Measurements from ENCODE around the gene NCL. TPM values are rescaled to one million over a fixed set of nuclear protein-coding genes. Genes with fewer than 3 reads are reported as not detected.
A peak's percentile ranks its signal among the peaks of the same experiment; 100 is the strongest.

NCL gene
- total RNA-seq, 1 experiment from 2014 or later, result 1,077 TPM

DNA sequence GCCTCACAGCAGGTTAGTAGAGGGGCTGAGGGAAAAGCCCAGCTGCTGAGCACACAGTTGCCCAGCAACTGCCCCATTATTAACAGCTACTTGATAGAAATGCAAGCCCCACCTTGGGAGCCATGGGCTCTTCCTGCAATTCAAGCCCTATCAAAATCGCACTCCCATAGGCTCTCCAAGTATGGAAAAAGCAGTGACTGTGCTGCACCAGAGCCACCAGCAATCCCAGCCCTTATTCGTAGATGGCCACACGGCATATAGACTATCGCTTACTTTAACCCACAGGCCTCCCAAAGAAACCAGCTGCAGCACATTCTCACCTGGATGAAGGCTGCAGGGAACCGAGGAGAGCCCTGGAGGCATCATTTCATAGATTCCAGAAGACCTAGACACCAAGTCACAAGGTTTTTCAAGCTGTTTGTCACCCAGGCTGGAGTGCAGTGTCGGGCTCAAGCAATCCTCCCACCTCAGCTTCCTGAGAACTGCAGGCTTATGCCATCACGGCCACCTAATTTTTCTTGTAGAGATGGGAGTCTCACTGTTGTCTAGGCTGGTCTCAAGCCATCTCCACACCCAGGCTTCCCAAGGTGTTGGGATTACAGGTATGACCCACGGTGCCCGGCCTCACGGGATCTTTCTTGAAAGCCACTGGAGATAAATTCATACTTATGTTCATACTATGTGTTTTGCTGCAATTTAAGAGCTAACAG lies 11.3 kb downstream of the NCL start:
- POLR2A ChIA-PET, result interaction anchor here (4.8 kb wide), 1 partner anchor 11 kb away, joined by 67 read pairs; the partner anchor contains the start of gene NCL
- DNase-seq (ENCODE audit: low read depth, low spot score), result no peak
- Histone ChIP-seq H3K4me3 (replicated peaks in 1 of 2; ENCODE audit: low read depth in 1 of 2, low read length in 2 of 2) (no peak overlapping the region), H4K20me1 (ENCODE audit: insufficient read depth) (peaks cover 35% of the 10 kb centered on the region; the same call in 1 of the 2 replicates), H3K27ac (ENCODE audit: low read depth, low read length) (peak overlapping the region; percentile 41), H3K27me3 (ENCODE audit: insufficient read depth, low read length) (no peaks in the 10 kb centered on the region), H3K4me1 (ENCODE audit: control insufficient read depth in 1 of 2, insufficient read depth in 2 of 2, low read length in 2 of 2) (no peaks in the 10 kb centered on the region), H2AFZ (ENCODE audit: low read depth, low read length, poor library complexity, severe bottlenecking) (no peak overlapping the region), H3K4me2 (ENCODE audit: low read length) (no peak overlapping the region), H3K9me3 (ENCODE audit: control insufficient read depth in 1 of 2, insufficient read depth in 1 of 2, low read depth in 1 of 2, low read length in 2 of 2) (no peaks in the 10 kb centered on the region), H3K36me3 (ENCODE audit: control insufficient read depth in 1 of 2, insufficient read depth in 2 of 2, low read length in 2 of 2) (peaks cover 42 to 49% of the 10 kb centered on the region in 2 experiments), H3K9me2 (ENCODE audit: insufficient read depth) (no peaks in the 10 kb centered on the region), H3K9ac (ENCODE audit: low read length) (no peak overlapping the region), H3K79me2 (ENCODE audit: insufficient read depth, low read length) (peaks cover 28% of the 10 kb centered on the region)
- ATAC-seq, result peak; percentile 46
- CTCF ChIA-PET, result interaction anchor here (0.7 to 2.7 kb wide), 10 partner anchors 11 to 351 kb away, joined by 3 to 37 read pairs (median 4); partner anchors contain the start of genes ARMC9 and NCL
- RAD21 ChIA-PET (ENCODE audit: low non-redundant PET in 1 of 2, low total read pairs in 2 of 2, uncharacterized antibody in 2 of 2, unreplicated experiment in 2 of 2), result no interaction called here
- no TSS peak for BruUV-seq (replicated peaks)
- intact Hi-C loops (cut with micrococcal nuclease), result loop anchor here (1.0 to 2.0 kb wide), 4 partner anchors 156 to 629 kb away; no protein-coding TSS in a partner anchor
- TF ChIP-seq SP1 (IDR thresholded peaks at IDR 0.05; ENCODE audit: low read depth) (no peak), POLR2AphosphoS5 (IDR thresholded peaks at IDR 0.05; ENCODE audit: low read depth, low read length) (peak; percentile 69; the same call in 1 of the 2 replicates)

DNA sequence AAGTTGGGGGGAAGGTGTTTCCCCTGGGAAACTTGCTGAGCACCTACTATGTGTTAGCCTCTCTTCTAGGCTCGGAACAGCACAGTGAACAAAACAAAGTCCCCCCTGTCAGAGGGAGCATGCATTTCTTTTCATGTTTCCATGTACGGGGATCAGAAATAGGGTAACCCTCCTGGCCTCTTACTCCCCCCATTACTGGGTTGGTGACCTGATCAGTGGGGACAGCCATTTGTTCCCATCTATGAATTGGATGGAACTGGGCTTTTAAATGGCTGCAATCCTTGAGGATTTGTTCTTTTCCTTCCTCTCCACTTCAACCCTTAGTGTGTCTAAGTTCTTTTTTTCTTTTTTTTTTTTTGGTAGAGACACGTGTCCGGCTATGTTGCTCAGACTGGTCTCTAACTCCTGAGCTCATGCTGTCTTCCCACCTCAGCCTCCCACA lies 13.7 kb downstream of the NCL start:
- ChIA-PET POLR2A (no interaction called here), RAD21 (ENCODE audit: low non-redundant PET in 1 of 2, low total read pairs in 2 of 2, uncharacterized antibody in 2 of 2, unreplicated experiment in 2 of 2) (interaction anchor here (0.7 kb wide), 2 partner anchors 30 to 33 kb away, joined by 3 read pairs; no protein-coding TSS in a partner anchor), CTCF (interaction anchor here (1.0 kb wide), 1 partner anchor 32 kb away, joined by 3 read pairs; no protein-coding TSS in a partner anchor)
- intact Hi-C loops (cut with micrococcal nuclease), result no loop called here
- no peak overlapping the region for H3K4me2 ChIP-seq (ENCODE audit: low read length)
- ATAC-seq, result no peak
- H3K9ac ChIP-seq (ENCODE audit: low read length), result no peak overlapping the region
- peaks cover 12% of the 10 kb centered on the region; the same call in 1 of the 2 replicates for H4K20me1 ChIP-seq (ENCODE audit: insufficient read depth)
- peaks cover 18 to 26% of the 10 kb centered on the region in 2 experiments; a peak in 3 of 4 replicates for H3K36me3 ChIP-seq (ENCODE audit: control insufficient read depth in 1 of 2, insufficient read depth in 2 of 2, low read length in 2 of 2)
- H3K9me3 ChIP-seq (ENCODE audit: control insufficient read depth in 1 of 2, insufficient read depth in 1 of 2, low read depth in 1 of 2, low read length in 2 of 2), result no peaks in the 10 kb centered on the region
- no peak for DNase-seq (ENCODE audit: low read depth, low spot score)
- H3K4me3 ChIP-seq (replicated peaks in 1 of 2; ENCODE audit: low read depth in 1 of 2, low read length in 2 of 2), result no peak overlapping the region
- no TSS peak for BruUV-seq (replicated peaks)
- peaks cover 5% of the 10 kb centered on the region; the same call in 1 of the 2 replicates for H3K79me2 ChIP-seq (ENCODE audit: insufficient read depth, low read length)
- no peak overlapping the region for H2AFZ ChIP-seq (ENCODE audit: low read depth, low read length, poor library complexity, severe bottlenecking)
- H3K27me3 ChIP-seq (ENCODE audit: insufficient read depth, low read length), result no peaks in the 10 kb centered on the region
- no peaks in the 10 kb centered on the region for H3K9me2 ChIP-seq (ENCODE audit: insufficient read depth)
- no peak overlapping the region for H3K27ac ChIP-seq (ENCODE audit: low read depth, low read length)
- H3K4me1 ChIP-seq (ENCODE audit: control insufficient read depth in 1 of 2, insufficient read depth in 2 of 2, low read length in 2 of 2), result no peaks in the 10 kb centered on the region
- TF ChIP-seq YY1 (IDR thresholded peaks at IDR 0.05; ENCODE audit: extremely low read depth, insufficient replicate concordance, low read depth, low read length) (no peak), TCF7L2 (IDR thresholded peaks at IDR 0.05; ENCODE audit: borderline replicate concordance, extremely low read depth, insufficient read depth, insufficient read length) (no peak), CBX3 (IDR thresholded peaks at IDR 0.05; ENCODE audit: low read depth) (no peak), CEBPB (IDR thresholded peaks at IDR 0.05; ENCODE audit: low read depth) (no peak), FOSL1 (IDR thresholded peaks at IDR 0.05; ENCODE audit: low read depth) (no peak), SP1 (IDR thresholded peaks at IDR 0.05; ENCODE audit: low read depth) (no peak), RAD21 (IDR thresholded peaks at IDR 0.05; ENCODE audit: low read depth) (no peak), EGR1 (IDR thresholded peaks at IDR 0.05; ENCODE audit: low read depth) (no peak), EZH2phosphoT487 (IDR thresholded peaks at IDR 0.05; ENCODE audit: borderline replicate concordance) (no peak), ZNF274 (IDR thresholded peaks at IDR 0.05; ENCODE audit: low read depth, low read length) (no peak)
- TF ChIP-seq, protein P1, sequence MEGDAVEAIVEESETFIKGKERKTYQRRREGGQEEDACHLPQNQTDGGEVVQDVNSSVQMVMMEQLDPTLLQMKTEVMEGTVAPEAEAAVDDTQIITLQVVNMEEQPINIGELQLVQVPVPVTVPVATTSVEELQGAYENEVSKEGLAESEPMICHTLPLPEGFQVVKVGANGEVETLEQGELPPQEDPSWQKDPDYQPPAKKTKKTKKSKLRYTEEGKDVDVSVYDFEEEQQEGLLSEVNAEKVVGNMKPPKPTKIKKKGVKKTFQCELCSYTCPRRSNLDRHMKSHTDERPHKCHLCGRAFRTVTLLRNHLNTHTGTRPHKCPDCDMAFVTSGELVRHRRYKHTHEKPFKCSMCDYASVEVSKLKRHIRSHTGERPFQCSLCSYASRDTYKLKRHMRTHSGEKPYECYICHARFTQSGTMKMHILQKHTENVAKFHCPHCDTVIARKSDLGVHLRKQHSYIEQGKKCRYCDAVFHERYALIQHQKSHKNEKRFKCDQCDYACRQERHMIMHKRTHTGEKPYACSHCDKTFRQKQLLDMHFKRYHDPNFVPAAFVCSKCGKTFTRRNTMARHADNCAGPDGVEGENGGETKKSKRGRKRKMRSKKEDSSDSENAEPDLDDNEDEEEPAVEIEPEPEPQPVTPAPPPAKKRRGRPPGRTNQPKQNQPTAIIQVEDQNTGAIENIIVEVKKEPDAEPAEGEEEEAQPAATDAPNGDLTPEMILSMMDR (IDR thresholded peaks at IDR 0.05 in 2 of 3, conservative IDR thresholded peaks at IDR 0.05 in 1 of 3; ENCODE audit: borderline replicate concordance in 1 of 3, insufficient read depth in 1 of 3, low read depth in 2 of 3, low read length in 2 of 3), result no peak
- TF ChIP-seq, protein P2, sequence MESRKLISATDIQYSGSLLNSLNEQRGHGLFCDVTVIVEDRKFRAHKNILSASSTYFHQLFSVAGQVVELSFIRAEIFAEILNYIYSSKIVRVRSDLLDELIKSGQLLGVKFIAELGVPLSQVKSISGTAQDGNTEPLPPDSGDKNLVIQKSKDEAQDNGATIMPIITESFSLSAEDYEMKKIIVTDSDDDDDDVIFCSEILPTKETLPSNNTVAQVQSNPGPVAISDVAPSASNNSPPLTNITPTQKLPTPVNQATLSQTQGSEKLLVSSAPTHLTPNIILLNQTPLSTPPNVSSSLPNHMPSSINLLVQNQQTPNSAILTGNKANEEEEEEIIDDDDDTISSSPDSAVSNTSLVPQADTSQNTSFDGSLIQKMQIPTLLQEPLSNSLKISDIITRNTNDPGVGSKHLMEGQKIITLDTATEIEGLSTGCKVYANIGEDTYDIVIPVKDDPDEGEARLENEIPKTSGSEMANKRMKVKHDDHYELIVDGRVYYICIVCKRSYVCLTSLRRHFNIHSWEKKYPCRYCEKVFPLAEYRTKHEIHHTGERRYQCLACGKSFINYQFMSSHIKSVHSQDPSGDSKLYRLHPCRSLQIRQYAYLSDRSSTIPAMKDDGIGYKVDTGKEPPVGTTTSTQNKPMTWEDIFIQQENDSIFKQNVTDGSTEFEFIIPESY (IDR thresholded peaks at IDR 0.05; ENCODE audit: extremely low read depth, insufficient replicate concordance, low read length), result no peak
- TF ChIP-seq, protein P3, sequence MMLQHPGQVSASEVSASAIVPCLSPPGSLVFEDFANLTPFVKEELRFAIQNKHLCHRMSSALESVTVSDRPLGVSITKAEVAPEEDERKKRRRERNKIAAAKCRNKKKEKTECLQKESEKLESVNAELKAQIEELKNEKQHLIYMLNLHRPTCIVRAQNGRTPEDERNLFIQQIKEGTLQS (IDR thresholded peaks at IDR 0.05), result no peak

Data from HCT116 (cell line).